ENCODE data around the gene TMEM184A. TPM values are rescaled to one million over a fixed set of nuclear protein-coding genes. Genes with fewer than 3 reads are reported as not detected.

Gene TMEM184A
- total and polyA plus RNA-seq, 10 of the 15 experiments (the other 5 are each of a cell fraction or from before 2014, with no cell fraction given) = 0.04 to 0.15 TPM; not detected in 8

GRCh38 chr7:1560620-1561031 is 4.6 kb upstream of the TMEM184A start (continued):
- TF ChIP-seq MTA2 (IDR thresholded peaks at IDR 0.05; ENCODE audit: low read depth) = no peak
- no peak for TF ChIP-seq CEBPZ (IDR thresholded peaks at IDR 0.05; ENCODE audit: low read depth, low read length)
- TF ChIP-seq HDGF (IDR thresholded peaks at IDR 0.05) = no peak
- no peak for TF ChIP-seq MAX (IDR thresholded peaks at IDR 0.05; ENCODE audit: low read depth, low read length)
- no peak for TF ChIP-seq RBBP5 (conservative IDR thresholded peaks at IDR 0.05)
- no peak for TF ChIP-seq BRCA1 (IDR thresholded peaks at IDR 0.05; ENCODE audit: low read depth, low read length)
- TF ChIP-seq ATF3 (IDR thresholded peaks at IDR 0.05; ENCODE audit: borderline replicate concordance, extremely low read depth, low read depth, low read length) = no peak
- TF ChIP-seq CUX1 (IDR thresholded peaks at IDR 0.05; ENCODE audit: insufficient replicate concordance, low read depth, low read length) = no peak
- no peak for TF ChIP-seq TCF7 (IDR thresholded peaks at IDR 0.05; ENCODE audit: borderline replicate concordance)
- no peak for TF ChIP-seq PAX5 (IDR thresholded peaks at IDR 0.05; ENCODE audit: borderline replicate concordance, low read depth, low read length)
- TF ChIP-seq GATAD2B (conservative IDR thresholded peaks at IDR 0.05; ENCODE audit: low read depth) = no peak

All from GM12878 (cell line).